ENCODE results near the gene INS.

The INS gene

DNA sequence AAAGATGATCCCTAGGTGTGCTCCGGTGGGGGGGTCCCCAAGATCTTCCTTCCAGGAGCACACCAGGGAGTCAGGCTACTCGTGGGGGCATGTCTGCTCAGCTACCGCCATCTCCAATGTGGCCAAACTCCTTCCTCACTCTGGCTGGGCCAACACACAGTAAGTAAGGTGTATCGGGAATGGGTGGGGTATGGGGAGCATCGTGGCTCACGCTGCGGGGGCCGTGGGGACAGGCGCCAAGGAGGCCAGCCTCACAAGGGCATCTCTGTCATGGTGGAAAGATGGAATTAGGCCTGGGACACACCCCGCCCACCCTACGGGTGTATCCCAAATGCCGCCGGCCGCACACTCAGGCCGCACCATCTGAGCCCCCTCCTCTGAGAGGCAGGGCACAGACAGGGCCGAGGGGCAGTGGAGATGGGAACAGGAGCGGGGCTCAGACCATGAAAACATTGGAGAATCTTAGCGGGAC lies 30.1 kb downstream of the INS start:
- Histone ChIP-seq H3K4me3 (replicated peaks; ENCODE audit: insufficient read depth, low read length) (no peak overlapping the region), H3K27ac (replicated peaks) (no peak overlapping the region), H3K27me3 (ENCODE audit: insufficient read depth, poor library complexity, severe bottlenecking) (peaks cover 31% of the 10 kb centered on the region)
- no peak for DNase-seq (ENCODE audit: low read depth in 1 of 2, low spot score in 1 of 2)
- TF ChIP-seq GABPA (IDR thresholded peaks at IDR 0.05; ENCODE audit: low read depth) (no peak), SPI1 (IDR thresholded peaks at IDR 0.05; ENCODE audit: borderline replicate concordance, low read depth) (no peak), POLR2AphosphoS5 (IDR thresholded peaks at IDR 0.05; ENCODE audit: low read depth) (no peak)
- TF ChIP-seq, protein P1, sequence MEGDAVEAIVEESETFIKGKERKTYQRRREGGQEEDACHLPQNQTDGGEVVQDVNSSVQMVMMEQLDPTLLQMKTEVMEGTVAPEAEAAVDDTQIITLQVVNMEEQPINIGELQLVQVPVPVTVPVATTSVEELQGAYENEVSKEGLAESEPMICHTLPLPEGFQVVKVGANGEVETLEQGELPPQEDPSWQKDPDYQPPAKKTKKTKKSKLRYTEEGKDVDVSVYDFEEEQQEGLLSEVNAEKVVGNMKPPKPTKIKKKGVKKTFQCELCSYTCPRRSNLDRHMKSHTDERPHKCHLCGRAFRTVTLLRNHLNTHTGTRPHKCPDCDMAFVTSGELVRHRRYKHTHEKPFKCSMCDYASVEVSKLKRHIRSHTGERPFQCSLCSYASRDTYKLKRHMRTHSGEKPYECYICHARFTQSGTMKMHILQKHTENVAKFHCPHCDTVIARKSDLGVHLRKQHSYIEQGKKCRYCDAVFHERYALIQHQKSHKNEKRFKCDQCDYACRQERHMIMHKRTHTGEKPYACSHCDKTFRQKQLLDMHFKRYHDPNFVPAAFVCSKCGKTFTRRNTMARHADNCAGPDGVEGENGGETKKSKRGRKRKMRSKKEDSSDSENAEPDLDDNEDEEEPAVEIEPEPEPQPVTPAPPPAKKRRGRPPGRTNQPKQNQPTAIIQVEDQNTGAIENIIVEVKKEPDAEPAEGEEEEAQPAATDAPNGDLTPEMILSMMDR (IDR thresholded peaks at IDR 0.05; ENCODE audit: insufficient read depth, low read length): no peak
- TF ChIP-seq, protein P2, sequence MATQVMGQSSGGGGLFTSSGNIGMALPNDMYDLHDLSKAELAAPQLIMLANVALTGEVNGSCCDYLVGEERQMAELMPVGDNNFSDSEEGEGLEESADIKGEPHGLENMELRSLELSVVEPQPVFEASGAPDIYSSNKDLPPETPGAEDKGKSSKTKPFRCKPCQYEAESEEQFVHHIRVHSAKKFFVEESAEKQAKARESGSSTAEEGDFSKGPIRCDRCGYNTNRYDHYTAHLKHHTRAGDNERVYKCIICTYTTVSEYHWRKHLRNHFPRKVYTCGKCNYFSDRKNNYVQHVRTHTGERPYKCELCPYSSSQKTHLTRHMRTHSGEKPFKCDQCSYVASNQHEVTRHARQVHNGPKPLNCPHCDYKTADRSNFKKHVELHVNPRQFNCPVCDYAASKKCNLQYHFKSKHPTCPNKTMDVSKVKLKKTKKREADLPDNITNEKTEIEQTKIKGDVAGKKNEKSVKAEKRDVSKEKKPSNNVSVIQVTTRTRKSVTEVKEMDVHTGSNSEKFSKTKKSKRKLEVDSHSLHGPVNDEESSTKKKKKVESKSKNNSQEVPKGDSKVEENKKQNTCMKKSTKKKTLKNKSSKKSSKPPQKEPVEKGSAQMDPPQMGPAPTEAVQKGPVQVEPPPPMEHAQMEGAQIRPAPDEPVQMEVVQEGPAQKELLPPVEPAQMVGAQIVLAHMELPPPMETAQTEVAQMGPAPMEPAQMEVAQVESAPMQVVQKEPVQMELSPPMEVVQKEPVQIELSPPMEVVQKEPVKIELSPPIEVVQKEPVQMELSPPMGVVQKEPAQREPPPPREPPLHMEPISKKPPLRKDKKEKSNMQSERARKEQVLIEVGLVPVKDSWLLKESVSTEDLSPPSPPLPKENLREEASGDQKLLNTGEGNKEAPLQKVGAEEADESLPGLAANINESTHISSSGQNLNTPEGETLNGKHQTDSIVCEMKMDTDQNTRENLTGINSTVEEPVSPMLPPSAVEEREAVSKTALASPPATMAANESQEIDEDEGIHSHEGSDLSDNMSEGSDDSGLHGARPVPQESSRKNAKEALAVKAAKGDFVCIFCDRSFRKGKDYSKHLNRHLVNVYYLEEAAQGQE (IDR thresholded peaks at IDR 0.05; ENCODE audit: insufficient replicate concordance, low read depth): no peak

DNA sequence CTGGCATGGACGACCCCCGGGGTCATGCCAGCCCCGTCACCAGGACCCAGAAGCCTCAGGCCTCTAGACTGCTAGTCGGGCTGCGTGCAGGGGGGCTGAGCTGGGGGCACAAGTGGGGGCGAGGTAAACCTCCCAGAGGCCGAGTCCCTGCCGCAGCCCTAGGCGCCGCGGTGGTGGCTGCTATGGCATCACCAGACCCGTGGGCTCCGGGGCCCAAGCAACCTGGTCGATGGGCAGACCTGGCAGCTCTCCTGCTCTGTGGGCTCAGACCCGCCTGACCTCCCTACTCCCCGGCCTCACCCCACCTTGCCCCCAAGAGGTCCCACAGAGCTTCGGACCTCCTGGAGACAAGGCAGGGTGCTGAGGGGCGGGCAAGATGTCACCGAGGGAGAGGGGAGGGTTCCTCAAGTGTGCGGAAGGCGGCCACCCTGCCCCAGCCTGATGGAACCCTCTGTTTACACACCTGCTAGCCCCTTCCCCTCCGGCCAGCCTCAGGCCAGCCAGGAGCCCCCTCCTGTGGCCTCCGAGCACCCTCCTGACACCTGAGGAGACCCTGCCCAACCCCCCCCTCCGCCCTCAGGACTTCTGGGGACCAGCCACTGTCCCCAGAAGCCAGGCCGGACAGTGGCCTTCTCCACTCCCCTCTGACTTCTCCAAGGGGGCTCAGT lies 31.2 kb downstream of the INS start:
- Histone ChIP-seq H3K4me3 (replicated peaks; ENCODE audit: insufficient read depth, low read length) (no peak overlapping the region), H3K27me3 (ENCODE audit: insufficient read depth, poor library complexity, severe bottlenecking) (peaks cover 24% of the 10 kb centered on the region), H3K27ac (replicated peaks) (no peak overlapping the region)
- DNase-seq (ENCODE audit: low read depth in 1 of 2, low spot score in 1 of 2): no peak
- TF ChIP-seq, protein P2 (IDR thresholded peaks at IDR 0.05; ENCODE audit: insufficient replicate concordance, low read depth): no peak
- no peak for TF ChIP-seq POLR2AphosphoS5 (IDR thresholded peaks at IDR 0.05; ENCODE audit: low read depth)

DNA sequence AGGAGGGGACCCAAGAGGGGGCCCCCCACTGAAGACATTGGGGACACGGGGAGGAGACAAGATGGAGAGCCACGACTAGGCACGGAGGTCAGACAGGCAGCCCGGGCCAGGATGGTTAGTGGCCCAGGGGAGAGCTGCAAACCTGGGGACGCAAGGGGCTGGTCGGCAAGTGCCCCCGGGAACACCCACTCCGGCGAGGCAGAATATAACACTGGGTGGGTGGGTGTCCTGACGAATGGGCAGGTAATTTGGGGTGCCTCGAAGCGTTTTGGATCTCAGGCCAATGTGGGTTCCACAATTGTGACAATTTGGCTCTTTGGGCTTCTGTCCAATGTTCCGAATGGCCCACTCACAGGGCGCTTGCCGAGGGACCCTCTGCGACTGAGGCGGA lies 31.7 kb downstream of the INS start:
- no peak for DNase-seq (ENCODE audit: low read depth in 1 of 2, low spot score in 1 of 2)
- H3K27me3 ChIP-seq (ENCODE audit: insufficient read depth, poor library complexity, severe bottlenecking): peaks cover 20% of the 10 kb centered on the region
- TF ChIP-seq GABPA (IDR thresholded peaks at IDR 0.05; ENCODE audit: low read depth): no peak
- TF ChIP-seq SPI1 (IDR thresholded peaks at IDR 0.05; ENCODE audit: borderline replicate concordance, low read depth): no peak
- TF ChIP-seq POLR2AphosphoS5 (IDR thresholded peaks at IDR 0.05; ENCODE audit: low read depth): no peak
- TF ChIP-seq, protein P2 (IDR thresholded peaks at IDR 0.05; ENCODE audit: insufficient replicate concordance, low read depth): no peak
- TF ChIP-seq, protein P1 (IDR thresholded peaks at IDR 0.05; ENCODE audit: insufficient read depth, low read length): no peak
- H3K27ac ChIP-seq (replicated peaks): no peak overlapping the region
- H3K4me3 ChIP-seq (replicated peaks; ENCODE audit: insufficient read depth, low read length): no peak overlapping the region
